Limb (tissue), 2 donors: ENCODE measurements around the gene PCGF3.
"Not testable (repeated sequence)": the region's sequence is repeated elsewhere in the genome, so short reads cannot be mapped to it uniquely, and the experiment has no call there.

Source experiments
- DNase-seq, 2 donors: peaks; one replicate each; pipeline ENCODE4 v3.0.0-alpha.2; 2016; ENCODE audit errors: extremely low spot score in 2 of 2

Gene PCGF3

DNA sequence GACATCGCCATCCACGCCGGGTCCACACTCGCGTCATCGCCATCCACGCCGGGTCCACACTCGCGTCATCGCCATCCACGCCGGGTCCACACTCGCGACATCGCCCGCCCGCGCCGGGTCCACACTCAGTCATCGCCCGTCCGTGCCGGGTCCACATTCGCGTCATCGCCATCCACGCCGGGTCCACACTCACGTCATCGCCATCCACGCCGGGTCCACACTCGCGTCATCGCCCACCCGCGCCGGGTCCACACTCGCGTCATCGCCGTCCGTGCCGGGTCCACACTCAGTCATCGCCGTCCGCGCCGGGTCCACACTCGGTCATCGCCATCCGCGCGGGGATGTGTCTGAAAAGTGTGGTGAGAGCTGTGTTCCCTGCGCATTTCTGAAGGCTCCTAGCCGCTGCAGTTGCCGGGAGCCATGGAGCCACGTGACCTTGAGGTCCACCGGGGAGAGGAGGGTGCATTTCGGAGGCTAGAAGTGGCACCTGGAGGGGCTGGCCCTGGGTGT, 17.3 kb downstream of the PCGF3 start:
- DNase-seq = no peak

DNA sequence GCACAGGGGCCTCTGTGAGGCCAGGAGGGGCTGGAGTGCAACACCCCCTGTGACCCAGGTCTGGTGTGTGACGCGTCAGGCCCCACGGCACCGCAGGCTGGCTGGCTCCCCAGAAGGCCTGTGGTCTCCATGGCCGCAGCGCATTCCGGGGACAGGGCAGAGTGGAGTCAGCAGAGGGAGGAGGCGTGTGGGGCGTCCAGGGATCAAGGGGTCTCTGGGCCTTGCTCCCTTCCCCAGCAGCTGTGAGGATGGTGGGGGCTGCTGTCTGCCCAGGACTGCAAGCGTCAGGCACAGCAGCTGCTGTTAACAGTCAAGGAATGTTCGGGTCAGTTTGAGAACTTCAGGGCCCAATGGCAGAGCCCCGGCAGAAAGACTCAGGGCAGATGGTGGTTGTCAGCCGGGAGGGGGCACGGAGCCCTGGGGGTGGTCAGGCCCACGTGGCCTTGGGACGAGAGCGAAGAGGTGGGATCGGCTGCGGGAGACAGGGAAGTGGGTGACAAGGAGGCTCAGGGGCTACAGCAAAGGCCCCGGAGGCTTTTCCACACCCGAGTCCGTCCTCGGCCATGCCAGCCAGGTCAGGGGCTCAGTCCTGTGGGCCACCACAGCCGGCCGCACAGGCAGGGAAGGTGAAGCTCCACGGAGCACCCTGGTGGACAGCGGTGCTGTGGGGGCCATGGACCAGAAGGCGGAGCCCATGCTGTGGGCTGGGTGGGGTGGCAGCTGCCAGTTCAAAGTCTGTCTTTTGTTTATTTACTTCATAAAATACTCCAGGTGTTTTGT, 18.3 kb downstream of the PCGF3 start:
- DNase-seq = peak in 1 of 2 donors; percentile 24

DNA sequence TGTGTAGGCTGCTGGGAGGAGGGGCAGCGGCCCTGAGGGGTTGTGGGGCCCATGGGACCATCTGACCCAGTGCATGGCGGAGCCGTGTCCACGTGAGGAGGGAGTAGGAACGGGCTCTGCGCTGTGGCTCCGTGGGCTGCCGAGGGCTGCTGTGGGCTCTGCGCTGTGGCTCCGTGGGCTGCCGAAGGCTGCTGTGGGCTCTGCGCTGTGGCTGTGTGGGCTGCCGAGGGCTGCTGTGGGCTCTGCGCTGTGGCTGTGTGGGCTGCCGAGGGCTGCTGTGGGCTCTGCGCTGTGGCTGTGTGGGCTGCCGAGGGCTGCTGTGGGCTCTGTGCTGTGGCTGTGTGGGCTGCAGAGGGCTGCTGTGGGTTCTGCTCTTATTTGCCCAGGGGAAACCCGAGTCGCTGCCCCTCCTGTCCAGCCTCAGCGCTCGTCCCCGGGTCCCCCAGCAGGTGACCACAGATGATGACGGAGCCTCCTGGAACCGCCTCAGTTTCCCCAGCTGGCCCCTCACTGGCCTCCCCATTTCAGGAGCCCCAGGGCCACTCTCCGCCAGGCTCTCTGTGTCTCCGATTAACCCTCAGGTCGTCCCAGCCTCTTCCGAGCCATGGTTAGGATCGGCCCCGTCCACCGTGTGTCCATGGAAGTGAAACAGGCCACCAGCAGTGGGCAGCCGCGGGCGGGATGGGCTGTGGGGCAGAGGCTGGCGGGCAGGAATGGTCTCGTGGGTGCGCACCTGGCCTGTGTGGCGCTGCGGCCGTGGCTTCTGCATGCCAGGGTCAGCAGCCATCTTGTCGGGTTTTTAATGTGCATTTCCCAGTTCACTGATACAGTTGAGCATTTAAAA, 20.0 kb downstream of the PCGF3 start:
- DNase-seq = no peak

DNA sequence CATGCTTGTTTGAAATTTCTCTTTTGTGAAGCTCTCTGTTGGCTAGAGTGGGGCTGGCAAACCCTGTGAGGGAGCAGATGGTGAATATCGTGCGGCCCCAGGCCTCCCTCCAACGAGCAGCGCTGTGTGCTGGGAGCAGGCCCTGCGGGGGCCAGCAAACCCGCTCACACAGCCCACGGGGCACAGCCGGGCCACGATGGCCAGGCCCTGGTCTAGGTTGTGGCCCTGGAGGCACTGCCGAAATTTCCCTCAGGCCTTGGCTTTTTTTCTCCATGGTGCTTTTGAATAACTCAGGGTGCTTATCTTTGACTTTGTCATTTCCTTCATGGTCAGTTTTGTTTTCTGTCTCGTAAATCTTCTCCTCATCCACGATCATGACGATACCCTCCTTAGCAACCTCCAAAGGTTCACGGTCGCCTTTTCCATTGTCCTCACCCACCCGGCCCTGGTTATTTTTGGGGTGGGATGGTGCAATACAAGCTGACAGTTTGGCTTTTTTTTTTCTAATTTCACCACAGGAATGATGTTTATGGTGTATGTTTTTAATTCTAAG, 20.7 kb downstream of the PCGF3 start:
- no peak for DNase-seq

DNA sequence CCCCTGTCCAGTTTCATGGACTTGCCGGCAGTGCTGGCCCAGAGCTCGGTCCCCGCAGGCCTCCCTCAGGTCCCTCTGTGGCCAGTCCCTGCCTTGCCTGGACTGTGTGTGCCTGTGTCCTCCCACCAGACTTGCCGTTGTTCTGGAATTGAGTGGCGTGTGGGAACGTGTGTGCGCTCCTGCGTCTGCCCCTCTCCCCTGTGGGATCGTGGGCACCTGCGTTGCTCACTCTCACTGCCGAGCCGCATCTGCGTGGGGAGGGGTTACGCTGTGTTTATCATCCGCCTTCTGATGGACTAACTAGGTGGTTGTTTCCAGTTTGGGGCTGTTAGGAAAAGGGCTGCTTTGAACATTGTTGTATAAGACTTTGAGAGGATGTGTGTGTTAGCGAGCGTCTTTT, 21.2 kb downstream of the PCGF3 start:
- no peak for DNase-seq

DNA sequence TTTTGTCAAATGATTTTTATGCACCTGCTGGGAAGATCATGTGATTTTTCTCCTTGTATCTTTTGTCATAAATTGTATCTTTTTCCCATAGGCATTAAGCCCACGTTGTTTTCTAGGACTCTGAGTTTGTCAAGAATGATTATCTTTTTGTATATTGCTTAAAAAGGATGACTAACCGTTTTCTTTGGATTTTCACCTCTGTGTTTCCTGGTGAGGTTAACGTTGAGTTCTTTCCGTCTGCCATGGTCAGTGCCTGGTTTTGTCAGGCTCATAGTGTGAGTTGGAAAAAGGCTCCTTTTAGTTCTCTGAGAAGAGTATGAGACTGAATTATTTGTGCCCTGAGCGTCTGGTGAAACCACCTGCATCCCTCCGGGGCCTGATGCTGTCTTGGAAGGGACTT, 21.9 kb downstream of the PCGF3 start:
- DNase-seq = no peak

DNA sequence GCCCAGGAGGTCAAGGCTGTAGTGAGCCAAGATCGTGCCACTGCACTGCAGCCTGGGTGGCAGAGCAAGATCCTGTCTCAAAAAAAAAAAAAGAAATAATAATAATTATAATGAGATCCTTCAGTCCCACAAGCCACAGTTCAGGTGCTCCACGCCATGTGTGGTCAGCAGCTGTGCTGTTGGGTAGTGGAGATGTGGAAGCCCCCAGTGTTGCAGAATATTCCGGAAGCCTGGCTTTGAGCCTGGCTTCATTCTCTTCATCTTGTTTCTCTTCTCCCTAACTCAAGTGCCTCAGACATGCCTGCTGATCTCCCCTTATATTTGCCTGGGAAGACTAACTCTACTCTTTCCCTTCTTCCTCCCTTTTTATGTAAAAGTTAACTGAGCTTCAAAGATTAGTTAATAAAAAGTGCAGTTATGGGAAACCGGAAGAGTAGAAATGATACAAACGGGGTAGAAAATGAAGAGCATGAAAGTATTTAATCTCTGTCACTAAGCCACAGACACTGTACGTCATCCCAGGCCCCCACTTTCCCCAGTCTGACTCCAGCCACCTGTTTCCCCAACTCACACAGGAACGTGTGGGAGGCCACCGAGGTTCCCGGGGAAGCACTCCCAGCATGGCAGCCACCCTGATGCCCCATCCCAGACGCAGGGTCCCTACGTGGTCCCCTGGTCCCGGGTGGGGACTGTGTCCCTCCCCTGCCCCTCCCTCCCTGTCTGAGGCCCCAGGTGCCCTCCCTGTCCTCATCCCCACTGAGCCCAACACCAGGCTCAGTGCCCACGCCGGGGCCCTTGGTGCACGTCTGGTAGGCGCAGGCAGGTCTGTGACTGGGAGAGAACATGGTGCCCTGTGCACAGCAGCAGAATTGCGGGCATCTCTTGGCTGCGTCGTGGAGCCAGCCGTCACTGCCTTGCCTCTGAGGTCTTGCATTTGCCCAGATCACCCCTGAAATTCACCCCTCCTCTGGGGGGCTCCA, 24.0 kb downstream of the PCGF3 start:
- no peak for DNase-seq

DNA sequence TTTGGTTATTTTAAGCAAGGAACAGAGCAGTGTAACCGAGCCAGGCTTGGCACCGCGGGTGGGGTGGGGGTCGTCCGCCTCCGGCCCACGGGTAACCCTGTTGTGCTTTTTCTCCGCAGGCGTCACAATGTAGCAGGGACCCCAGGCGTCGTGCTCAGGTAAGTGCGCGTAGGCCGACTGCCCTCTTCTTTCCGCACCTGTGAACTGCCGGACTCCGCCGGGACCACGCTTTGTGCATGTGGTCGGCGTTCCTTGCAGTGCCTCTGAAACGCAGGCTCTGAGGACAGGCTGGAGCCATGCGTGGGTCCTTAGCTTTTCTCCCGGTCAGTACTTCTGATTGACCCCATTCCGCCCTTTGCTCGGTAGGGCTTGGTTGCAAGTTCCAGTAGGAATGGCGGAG, 24.9 kb downstream of the PCGF3 start:
- DNase-seq = no peak

DNA sequence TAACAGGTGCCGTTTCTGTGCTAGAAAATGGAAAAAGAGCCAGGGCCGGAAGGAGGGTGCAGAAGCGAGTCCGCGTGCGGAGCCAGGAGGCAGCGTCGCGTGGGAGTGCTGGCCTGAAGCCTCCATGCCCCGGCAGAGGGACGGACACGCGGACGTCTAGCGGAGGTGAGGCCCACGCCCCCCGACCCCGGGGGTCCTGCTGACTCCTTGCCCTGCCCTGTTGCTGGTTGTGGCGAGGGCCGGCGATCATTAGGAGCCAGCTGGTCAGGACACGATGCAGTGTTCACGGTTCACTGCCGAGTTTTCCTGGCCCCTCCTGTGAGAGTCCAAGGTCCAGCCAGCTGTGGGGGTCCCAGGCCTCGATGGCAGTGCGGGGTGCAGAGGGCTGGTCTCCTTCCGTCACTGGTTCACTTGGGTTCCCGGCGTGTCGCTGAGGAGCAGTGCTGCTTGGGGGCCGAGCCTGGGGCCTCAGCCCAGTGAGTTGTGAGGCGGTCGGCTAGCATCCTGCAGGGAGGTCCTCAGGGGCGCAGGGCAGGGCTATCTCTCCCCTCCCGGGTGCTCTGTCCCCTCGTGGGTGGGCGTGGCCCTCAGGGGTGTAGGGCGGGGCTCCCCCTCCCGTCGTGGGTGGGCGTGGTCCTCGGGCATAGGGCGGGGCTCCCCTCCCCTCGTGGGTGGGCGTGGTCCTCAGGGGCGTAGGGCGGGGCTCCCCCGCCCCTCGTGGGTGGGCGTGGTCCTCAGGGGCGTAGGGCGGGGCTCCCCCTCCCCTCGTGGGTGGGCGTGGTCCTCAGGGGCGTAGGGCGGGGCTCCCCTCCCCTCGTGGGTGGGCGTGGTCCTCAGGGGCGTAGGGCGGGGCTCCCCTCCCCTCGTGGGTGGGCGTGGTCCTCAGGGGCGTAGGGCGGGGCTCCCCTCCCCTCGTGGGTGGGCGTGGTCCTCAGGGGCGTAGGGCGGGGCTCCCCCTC, 25.6 kb downstream of the PCGF3 start:
- DNase-seq = not testable (repeated sequence)

DNA sequence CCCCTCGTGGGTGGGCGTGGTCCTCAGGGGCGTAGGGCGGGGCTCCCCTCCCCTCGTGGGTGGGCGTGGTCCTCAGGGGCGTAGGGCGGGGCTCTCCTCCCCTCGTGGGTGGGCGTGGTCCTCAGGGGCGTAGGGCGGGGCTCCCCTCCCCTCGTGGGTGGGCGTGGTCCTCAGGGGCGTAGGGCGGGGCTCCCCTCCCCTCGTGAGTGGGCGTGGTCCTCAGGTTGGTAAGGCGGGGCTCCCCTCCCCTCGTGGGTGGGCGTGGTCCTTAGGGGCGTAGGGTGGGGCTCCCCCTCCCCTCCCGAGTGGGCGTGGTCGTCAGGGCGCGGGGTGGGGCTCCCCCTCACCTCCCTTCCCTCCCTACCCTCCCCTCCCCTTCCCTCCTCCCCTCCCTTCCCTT, 26.3 kb downstream of the PCGF3 start:
- not testable (repeated sequence) for DNase-seq

DNA sequence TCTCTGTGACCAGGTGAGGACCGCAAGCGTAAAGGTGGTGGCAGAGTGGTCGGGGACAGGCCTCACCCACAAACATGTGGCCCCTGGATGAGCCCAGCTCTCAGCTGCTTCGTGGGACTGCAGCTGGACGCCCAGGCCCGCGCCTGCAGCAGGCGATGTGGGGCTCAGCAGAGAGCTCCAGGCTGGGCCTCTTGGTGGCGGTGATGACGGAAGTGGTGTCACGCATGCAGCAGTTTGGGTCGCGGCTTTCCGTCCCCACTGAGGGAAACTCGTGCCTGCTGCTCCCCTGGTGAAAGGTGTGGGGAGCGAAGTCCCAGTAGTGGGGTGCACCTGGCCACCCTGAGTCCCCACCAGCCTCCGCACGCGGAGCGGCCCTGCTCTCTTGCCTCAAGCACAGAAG, 26.9 kb downstream of the PCGF3 start:
- no peak for DNase-seq

DNA sequence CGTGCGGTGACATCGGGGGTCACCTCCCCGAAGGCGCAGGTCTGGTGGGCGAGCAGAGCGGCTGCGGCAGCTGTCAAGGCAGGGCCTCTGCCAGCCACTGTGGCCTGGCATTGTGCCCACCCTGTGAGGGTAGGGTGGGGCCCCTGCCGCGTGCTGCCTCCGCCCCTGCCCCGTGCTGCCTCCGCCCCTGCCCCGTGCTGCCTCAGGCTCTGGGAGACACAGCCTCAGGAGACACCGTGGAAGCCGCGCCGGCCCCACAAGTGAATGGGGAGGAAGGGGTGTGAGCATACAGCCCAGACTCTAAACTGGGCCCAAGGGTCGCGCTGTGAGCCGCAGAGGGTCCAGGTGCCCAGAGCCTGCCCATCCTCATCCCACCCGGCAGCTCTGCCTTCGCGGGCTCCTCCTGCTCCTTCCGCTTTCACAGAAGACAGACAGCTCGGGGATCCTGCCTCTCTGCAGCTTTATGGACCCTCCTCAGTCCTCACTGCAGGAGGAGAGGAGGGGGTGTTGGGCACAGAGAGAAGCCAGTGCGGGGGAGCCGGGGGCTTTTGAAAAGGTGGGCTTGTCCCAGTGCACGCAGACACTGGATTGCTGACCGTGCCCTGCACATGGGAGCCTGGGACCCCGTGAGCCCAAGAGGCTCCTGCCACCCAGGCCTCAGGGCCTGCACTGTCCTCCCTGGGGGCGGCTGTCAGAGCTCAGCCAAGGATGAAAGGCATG, 27.4 kb downstream of the PCGF3 start:
- DNase-seq = no peak

DNA sequence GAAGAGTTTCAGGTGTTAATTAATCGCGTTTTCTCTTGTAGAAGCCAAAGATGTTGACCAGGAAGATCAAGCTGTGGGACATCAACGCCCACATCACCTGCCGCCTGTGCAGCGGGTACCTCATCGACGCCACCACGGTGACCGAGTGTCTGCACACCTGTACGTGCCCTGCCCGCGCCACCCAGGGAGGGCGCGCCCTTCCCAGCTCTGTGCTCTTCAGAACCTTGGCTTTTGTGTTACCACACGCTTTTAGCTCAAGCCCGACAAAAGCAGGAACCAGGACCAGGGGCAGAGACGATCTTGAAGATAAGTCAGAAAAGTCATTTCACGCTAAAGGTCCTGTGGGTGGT, 28.0 kb downstream of the PCGF3 start:
- no peak for DNase-seq

DNA sequence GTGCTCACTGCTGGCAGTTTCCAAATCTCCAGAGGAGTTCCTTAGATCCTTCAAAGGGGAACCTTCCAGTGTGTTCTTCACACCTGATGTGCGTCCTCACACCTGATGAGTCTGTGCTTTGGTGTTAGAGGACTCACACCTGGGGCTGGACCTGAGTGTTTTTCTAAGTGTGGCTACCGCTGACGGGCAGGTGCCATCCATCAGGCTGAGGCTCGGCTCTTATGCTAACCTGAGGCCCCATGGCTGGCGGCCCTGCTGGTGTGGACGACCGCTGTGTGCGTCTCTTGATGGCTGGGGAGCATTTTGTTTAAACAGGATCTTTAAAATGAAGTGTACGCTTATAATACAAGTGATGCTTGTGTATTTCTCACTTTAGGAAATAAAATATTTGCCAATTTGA, 28.4 kb downstream of the PCGF3 start:
- no peak for DNase-seq

DNA sequence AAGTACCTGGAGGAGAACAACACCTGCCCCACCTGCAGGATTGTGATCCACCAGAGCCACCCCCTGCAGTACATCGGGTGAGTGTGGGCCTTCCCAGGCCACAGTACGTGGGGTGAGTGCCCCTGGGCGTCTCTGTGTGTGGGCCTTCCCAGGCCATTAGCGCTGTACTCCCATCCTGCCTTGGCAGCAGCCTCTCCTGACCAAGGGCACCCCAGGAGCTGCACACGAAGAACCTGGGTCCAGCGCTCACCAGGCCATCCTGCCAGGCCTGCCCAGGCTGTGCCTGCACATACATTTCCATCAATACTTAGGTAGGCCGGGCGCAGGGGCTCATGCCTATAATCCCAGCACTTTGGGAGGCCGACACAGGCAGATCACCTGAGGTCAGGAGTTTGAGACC, 29.3 kb downstream of the PCGF3 start:
- DNase-seq = no peak

DNA sequence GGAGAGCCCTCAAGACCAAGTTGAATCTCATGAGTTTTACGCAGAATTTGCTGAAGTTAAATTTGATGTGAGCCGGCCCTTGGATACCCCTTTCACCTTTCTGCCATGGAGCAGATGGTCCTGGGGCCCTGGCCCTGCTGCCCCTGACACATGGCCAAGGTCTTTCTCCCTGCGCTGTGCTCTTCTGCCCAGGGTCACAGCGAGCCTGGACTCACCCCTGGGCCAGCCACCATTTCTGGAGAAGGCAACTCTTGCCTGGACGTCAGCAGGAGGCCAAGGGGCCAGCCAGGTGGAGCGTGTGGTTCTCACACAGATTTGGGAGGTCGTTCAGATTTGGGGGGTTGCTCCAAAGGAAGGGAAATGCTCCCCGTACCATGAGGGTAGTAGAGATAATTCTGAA, 30.0 kb downstream of the PCGF3 start:
- no peak for DNase-seq

DNA sequence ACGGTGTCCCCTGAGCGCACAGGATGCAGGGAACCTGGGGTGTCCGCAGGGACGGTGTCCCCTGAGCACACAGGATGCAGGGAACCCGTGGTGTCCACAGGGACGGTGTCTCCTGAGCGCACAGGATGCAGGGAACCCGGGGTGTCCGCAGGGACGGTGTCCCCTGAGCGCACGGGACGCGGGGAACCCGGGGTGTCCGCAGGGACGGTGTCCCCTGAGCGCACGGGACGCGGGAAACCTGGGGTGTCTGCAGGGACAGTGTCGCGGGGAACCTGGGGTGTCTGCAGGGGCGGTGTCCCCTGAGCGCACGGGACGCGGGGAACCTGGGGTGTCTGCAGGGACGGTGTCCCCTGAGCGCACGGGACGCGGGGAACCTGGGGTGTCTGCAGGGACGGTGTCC, 30.9 kb downstream of the PCGF3 start:
- DNase-seq = not testable (repeated sequence)

DNA sequence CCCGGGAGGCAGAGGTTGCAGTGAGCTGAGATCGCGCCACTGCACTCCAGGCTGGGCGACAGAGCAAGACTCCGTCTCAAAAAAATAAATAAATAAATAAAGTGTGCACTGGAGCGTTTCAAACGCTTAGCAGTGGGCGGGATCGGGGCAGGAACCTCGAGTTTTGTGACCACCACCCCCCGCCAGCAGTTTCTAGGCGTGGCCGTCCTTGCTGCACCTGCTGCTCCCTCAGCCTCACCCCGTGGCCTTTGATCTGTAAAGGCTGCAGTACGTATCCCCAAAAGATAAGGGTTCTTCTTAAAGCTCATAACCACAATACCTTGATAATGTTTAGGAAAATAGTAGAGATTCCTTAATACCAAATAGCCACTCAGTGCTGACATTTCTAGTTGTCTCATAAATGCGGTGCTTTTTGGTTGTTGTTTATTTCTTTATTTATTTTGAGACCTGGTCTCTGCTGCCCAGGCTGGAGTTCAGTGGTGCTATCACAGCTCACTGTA, 33.2 kb downstream of the PCGF3 start:
- no peak for DNase-seq

DNA sequence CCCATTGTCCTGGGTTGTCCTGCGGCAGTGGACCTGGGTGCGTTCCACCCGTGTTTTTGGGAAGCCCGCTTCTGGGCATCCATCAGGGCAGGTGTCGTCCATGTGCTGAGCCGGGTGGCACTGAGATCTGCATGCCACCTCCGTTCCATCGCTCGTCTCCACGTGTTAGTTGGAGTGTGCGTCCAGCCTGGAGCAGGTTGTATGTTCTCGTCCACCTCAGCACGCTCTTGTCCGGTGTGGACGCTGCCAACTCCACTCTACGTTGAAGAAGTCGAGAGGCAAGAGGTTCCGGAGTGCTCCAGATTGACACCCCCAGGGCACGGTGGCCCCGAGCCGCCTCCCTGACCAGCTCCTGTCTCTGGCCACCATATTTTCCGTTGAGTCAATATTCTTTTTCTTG, 33.9 kb downstream of the PCGF3 start:
- DNase-seq = no peak
